ENCODE measurements around the gene HSP90B1.

The HSP90B1 gene

GRCh38 chr12:103909811-103910210, 20.4 kb upstream of the HSP90B1 start:
- DNase-seq (ENCODE audit: low read depth), result peak; percentile 69
- TF ChIP-seq CTCF (conservative IDR thresholded peaks at IDR 0.05; ENCODE audit: low read depth, low read length), result no peak
- no peak overlapping the region for H3K4me3 ChIP-seq (ENCODE audit: low read depth, low read length)

- TF ChIP-seq CTCF (conservative IDR thresholded peaks at IDR 0.05; ENCODE audit: low read depth, low read length), result no peak
- H3K4me3 ChIP-seq (ENCODE audit: low read depth, low read length), result no peak overlapping the region
These were observed 18.1 kb upstream of the HSP90B1 start for GRCh38 chr12:103912069-103912468.

GRCh38 chr12:103913100-103913499, 17.1 kb upstream of the HSP90B1 start:
- no peak for TF ChIP-seq CTCF (conservative IDR thresholded peaks at IDR 0.05; ENCODE audit: low read depth, low read length)
- no peak overlapping the region for H3K4me3 ChIP-seq (ENCODE audit: low read depth, low read length)
- no peak for DNase-seq (ENCODE audit: low read depth)

More at GRCh38 chr12:103912069-103912468, 18.1 kb upstream of the HSP90B1 start:
- no peak for DNase-seq (ENCODE audit: low read depth)

- DNase-seq (ENCODE audit: low read depth), result peak; percentile 53
- no peak overlapping the region for H3K4me3 ChIP-seq (ENCODE audit: low read depth, low read length)
- no peak for TF ChIP-seq CTCF (conservative IDR thresholded peaks at IDR 0.05; ENCODE audit: low read depth, low read length)
These were observed 14.9 kb upstream of the HSP90B1 start for GRCh38 chr12:103915306-103915705.

- no peak for DNase-seq (ENCODE audit: low read depth)
- no peak overlapping the region for H3K4me3 ChIP-seq (ENCODE audit: low read depth, low read length)
- no peak for TF ChIP-seq CTCF (conservative IDR thresholded peaks at IDR 0.05; ENCODE audit: low read depth, low read length)
These were observed 12.3 kb upstream of the HSP90B1 start for GRCh38 chr12:103917873-103918272.

GRCh38 chr12:103924761-103925641, 5.2 kb upstream of the HSP90B1 start:
- TF ChIP-seq CTCF (conservative IDR thresholded peaks at IDR 0.05; ENCODE audit: low read depth, low read length), result no peak
- no peak overlapping the region for H3K4me3 ChIP-seq (ENCODE audit: low read depth, low read length)
- peak; percentile 95 for DNase-seq (ENCODE audit: low read depth)

GRCh38 chr12:103928682-103929045, 1.5 kb upstream of the HSP90B1 start:
- DNase-seq (ENCODE audit: low read depth), result no peak
- TF ChIP-seq CTCF (conservative IDR thresholded peaks at IDR 0.05; ENCODE audit: low read depth, low read length), result no peak
- peak overlapping the region; percentile 74 for H3K4me3 ChIP-seq (ENCODE audit: low read depth, low read length)
